Mesendoderm (in vitro differentiated cells): Measurements from ENCODE around the gene ORMDL2.
"Not testable (repeated sequence)": the region's sequence is repeated elsewhere in the genome, so short reads cannot be mapped to it uniquely, and the experiment has no call there.

Experiments
- DNase-seq: peaks from one replicate; pipeline ENCODE4 v3.0.0; 2013
- H2AK5ac ChIP-seq: 2 replicates; pipeline ENCODE4 v1.6.1; 2013; ENCODE audit warnings: low read length, inconsistent platforms
- H2BK120ac ChIP-seq: 2 replicates; pipeline ENCODE4 v1.6.1; 2013; ENCODE audit warnings: low read depth, mild to moderate bottlenecking, low read length, moderate library complexity, mixed read lengths
- H2BK15ac ChIP-seq: replicated peaks from 2 replicates; pipeline ENCODE4 v1.6.1; 2013; ENCODE audit warnings: low read depth, mild to moderate bottlenecking, moderate library complexity
- H2BK5ac ChIP-seq: 2 replicates; pipeline ENCODE4 v1.6.1; 2013; ENCODE audit warnings: low read length, inconsistent platforms
- H3K18ac ChIP-seq: 2 replicates; pipeline ENCODE4 v1.6.1; 2013; ENCODE audit warnings: mild to moderate bottlenecking, low read length, mixed read lengths
- H3K23ac ChIP-seq: one replicate; pipeline ENCODE4 v1.6.1; 2013; ENCODE audit warnings: low read length
- H3K27ac ChIP-seq: 2 replicates; pipeline ENCODE4 v1.5.1; 2013; ENCODE audit warnings: low read depth, mild to moderate bottlenecking, inconsistent platforms, low read length, moderate library complexity
- H3K27me3 ChIP-seq: 2 replicates; pipeline ENCODE4 v1.6.1; 2013; ENCODE audit warnings: low read length, control low read depth, mild to moderate bottlenecking, inconsistent platforms; ENCODE audit not compliant: insufficient read depth, poor library complexity
- H3K36me3 ChIP-seq: 2 replicates; pipeline ENCODE4 v1.6.1; 2013; ENCODE audit warnings: low read length, inconsistent platforms; ENCODE audit not compliant: control insufficient read depth, insufficient read depth
- H3K4ac ChIP-seq: one replicate; pipeline ENCODE4 v1.6.1; 2013; ENCODE audit warnings: low read depth, mild to moderate bottlenecking, low read length, moderate library complexity
- H3K4me1 ChIP-seq: 2 replicates; pipeline ENCODE4 v1.6.1; 2013; ENCODE audit warnings: low read depth, low read length, inconsistent platforms; ENCODE audit not compliant: control insufficient read depth
- H3K4me2 ChIP-seq: 2 replicates; pipeline ENCODE4 v1.6.1; 2013; ENCODE audit warnings: low read length
- H3K4me3 ChIP-seq: 2 replicates; pipeline ENCODE4 v1.5.1; 2013; ENCODE audit warnings: mild to moderate bottlenecking, low read length
- H3K56ac ChIP-seq: one replicate; pipeline ENCODE4 v1.6.1; 2013; ENCODE audit warnings: low read length
- H3K79me1 ChIP-seq: 2 replicates; pipeline ENCODE4 v1.6.1; 2013; ENCODE audit warnings: low read length, inconsistent platforms
- H3K79me2 ChIP-seq: 2 replicates; pipeline ENCODE4 v1.6.1; 2013; ENCODE audit warnings: mild to moderate bottlenecking, low read length; ENCODE audit not compliant: control insufficient read depth, insufficient read depth
- H3K9ac ChIP-seq: 2 replicates; pipeline ENCODE4 v1.6.1; 2013; ENCODE audit warnings: low read length, inconsistent platforms
- H4K5ac ChIP-seq: one replicate; pipeline ENCODE4 v1.6.1; 2013; ENCODE audit warnings: low read length
- H4K8ac ChIP-seq: one replicate; pipeline ENCODE4 v1.6.1; 2013; ENCODE audit warnings: low read depth, mild to moderate bottlenecking, control low read depth, low read length, moderate library complexity
- WGBS: extraction: QIAGEN DNeasy Blood & Tissue Kit; methylation state at CpG from one replicate; pipeline ENCODE4 v1.1.7; 2013; ENCODE audit warnings: low lambda C conversion rate, missing lambda C conversion rate; ENCODE audit not compliant: insufficient coverage; ENCODE audit errors: extremely low coverage; 5-methylcytosine and 5-hydroxymethylcytosine counted together

Gene ORMDL2

DNA sequence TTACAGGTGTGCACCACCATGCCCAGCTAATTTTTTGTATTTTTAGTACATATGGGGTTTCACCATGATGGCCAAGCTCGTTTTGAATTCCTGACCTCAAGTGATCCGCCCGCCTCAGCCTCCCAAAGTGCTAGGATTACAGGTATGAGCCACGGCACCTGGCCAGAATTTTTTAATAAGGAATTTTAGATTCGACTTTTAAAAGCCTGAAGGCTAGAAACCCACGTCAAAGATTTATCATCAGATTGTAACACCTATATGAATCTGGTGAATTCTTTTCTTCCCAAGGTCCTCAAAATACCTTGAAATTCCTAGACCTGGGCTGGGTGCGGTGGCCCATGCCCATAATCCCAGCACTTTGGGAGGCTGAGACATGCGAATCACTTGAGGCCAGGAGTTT lies 43.6 kb downstream of the ORMDL2 start:
- no peaks in the 10 kb centered on the region for H3K79me1 ChIP-seq
- H3K9ac ChIP-seq = no peak overlapping the region
- H2AK5ac ChIP-seq = no peak overlapping the region
- H3K27ac ChIP-seq = no peak overlapping the region
- no peaks in the 10 kb centered on the region for H3K4me1 ChIP-seq
- no peak overlapping the region for H3K56ac ChIP-seq
- H3K36me3 ChIP-seq = no peaks in the 10 kb centered on the region
- no peak overlapping the region for H2BK15ac ChIP-seq
- H3K23ac ChIP-seq = no peak overlapping the region
- no peak for DNase-seq
- H2BK120ac ChIP-seq = no peak overlapping the region
- no peaks in the 10 kb centered on the region for H3K27me3 ChIP-seq
- no peak overlapping the region for H3K4ac ChIP-seq
- H2BK5ac ChIP-seq = no peak overlapping the region
- no peak overlapping the region for H3K18ac ChIP-seq
- no peak overlapping the region for H3K4me3 ChIP-seq
- no peaks in the 10 kb centered on the region for H3K79me2 ChIP-seq
- H4K5ac ChIP-seq = no peak overlapping the region
- H3K4me2 ChIP-seq = no peak overlapping the region
- WGBS = no CpG with 5 or more reads among the region's 8 CpGs
- H4K8ac ChIP-seq = no peak overlapping the region

DNA sequence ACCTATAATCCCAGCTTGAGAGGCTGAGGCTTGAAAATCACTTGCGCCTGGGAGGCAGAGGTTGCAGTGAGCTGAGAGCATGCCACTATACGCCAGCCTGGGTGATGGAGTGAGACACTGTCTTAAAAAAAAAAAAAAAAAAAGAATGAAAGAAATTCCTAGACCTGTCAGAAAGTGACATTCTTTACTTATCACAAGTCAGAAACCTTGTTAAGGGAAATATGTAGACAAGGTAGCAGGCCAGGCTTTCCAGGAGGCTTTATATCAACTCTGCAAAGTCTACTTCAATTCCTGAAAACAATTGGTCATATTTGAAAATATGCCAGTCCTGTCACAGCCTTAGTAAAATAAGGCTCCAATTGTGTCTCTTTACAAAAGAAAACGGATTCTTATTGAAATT lies 44.0 kb downstream of the ORMDL2 start:
- Histone ChIP-seq H2BK15ac (no peak overlapping the region), H3K4ac (no peak overlapping the region), H3K4me2 (no peak overlapping the region), H3K79me2 (no peaks in the 10 kb centered on the region), H3K36me3 (no peaks in the 10 kb centered on the region), H2BK120ac (no peak overlapping the region), H3K23ac (no peak overlapping the region), H3K27me3 (no peaks in the 10 kb centered on the region), H4K8ac (no peak overlapping the region), H2AK5ac (no peak overlapping the region), H3K4me3 (no peak overlapping the region), H3K79me1 (no peaks in the 10 kb centered on the region), H3K18ac (no peak overlapping the region), H3K56ac (no peak overlapping the region), H3K9ac (no peak overlapping the region), H3K27ac (no peak overlapping the region), H4K5ac (no peak overlapping the region), H3K4me1 (no peaks in the 10 kb centered on the region), H2BK5ac (no peak overlapping the region)
- no peak for DNase-seq
- WGBS = no CpG with 5 or more reads among the region's 3 CpGs

- Histone ChIP-seq H3K18ac (no peak overlapping the region), H2BK5ac (no peak overlapping the region), H3K79me2 (no peaks in the 10 kb centered on the region), H3K9ac (no peak overlapping the region), H3K4me3 (no peak overlapping the region), H4K5ac (no peak overlapping the region), H2BK15ac (no peak overlapping the region), H3K56ac (no peak overlapping the region), H2BK120ac (no peak overlapping the region), H3K27me3 (no peaks in the 10 kb centered on the region), H3K4ac (no peak overlapping the region), H3K23ac (no peak overlapping the region), H3K4me1 (no peaks in the 10 kb centered on the region), H3K79me1 (no peaks in the 10 kb centered on the region), H3K4me2 (no peak overlapping the region), H4K8ac (no peak overlapping the region), H2AK5ac (no peak overlapping the region), H3K27ac (no peak overlapping the region), H3K36me3 (no peaks in the 10 kb centered on the region)
- DNase-seq = no peak
Observed at GRCh38 chr12:55862286-55862685, 44.4 kb downstream of the ORMDL2 start.

GRCh38 chr12:55862931-55863330 lies 45.1 kb downstream of the ORMDL2 start:
- not testable (repeated sequence) for H3K4me1 ChIP-seq, H2BK15ac ChIP-seq, H4K5ac ChIP-seq, H3K56ac ChIP-seq, H3K27me3 ChIP-seq, H3K27ac ChIP-seq, H3K4ac ChIP-seq, H4K8ac ChIP-seq, H3K23ac ChIP-seq, H3K4me2 ChIP-seq, H3K36me3 ChIP-seq, H3K9ac ChIP-seq, H3K79me1 ChIP-seq, H3K18ac ChIP-seq, H2BK5ac ChIP-seq, H3K4me3 ChIP-seq, H3K79me2 ChIP-seq, H2BK120ac ChIP-seq, DNase-seq, H2AK5ac ChIP-seq
- no CpG with 5 or more reads among the region's 13 CpGs for WGBS

DNA sequence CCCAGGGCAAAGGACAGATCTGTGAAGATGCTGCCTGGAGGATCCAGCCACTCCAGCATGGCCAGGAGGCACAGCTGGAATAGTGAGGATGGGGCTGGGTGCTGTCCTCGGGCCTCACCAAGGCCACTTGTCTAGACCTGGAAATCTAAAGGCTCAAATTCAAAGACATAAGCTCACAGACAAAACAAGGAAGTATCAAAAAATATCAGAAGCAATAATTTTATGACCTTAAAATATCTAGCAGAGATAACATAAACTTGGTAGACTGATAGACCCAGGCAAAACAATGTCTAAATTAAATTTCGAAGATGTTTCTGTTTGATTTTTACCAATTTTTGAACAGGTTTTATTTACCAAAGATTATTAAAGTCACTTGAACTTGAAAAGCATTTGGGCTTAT lies 47.5 kb downstream of the ORMDL2 start:
- Histone ChIP-seq H4K8ac (no peak overlapping the region), H2BK120ac (no peak overlapping the region), H3K4me3 (no peak overlapping the region), H3K4me1 (no peaks in the 10 kb centered on the region), H3K9ac (no peak overlapping the region), H2AK5ac (no peak overlapping the region), H3K18ac (no peak overlapping the region), H3K23ac (no peak overlapping the region), H2BK5ac (no peak overlapping the region), H3K4ac (no peak overlapping the region), H3K56ac (no peak overlapping the region), H3K4me2 (no peak overlapping the region), H3K79me2 (no peaks in the 10 kb centered on the region), H3K27ac (no peak overlapping the region), H3K36me3 (no peaks in the 10 kb centered on the region), H3K79me1 (no peaks in the 10 kb centered on the region), H2BK15ac (no peak overlapping the region), H3K27me3 (no peaks in the 10 kb centered on the region), H4K5ac (no peak overlapping the region)
- no peak for DNase-seq
- no CpG with 5 or more reads among the region's 2 CpGs for WGBS

DNA sequence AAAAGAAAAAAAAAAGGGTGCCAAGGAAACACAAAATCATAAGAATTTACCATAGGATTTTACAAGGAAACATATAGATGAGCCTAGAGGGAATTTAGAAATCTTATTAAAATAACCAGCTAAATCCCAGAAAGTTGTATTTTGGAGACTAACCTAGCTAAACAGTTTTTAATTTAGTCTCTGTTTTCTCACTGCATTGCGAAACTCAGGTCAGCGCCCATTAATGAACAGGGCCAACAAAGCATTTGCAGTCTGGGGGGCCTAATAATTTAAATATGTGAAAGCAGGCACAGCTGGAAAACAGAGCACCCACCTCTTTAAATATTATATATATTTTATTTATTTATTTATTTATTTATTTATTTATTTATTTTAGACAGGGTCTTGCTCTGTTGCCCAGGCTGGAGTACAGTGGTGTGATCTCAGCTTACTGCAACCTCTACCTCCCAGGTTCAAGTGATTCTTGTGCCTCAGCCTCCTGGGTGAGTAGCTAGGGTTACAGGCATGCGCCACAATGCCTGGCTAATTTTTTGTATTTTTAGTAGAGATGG lies 48.7 kb downstream of the ORMDL2 start:
- H3K36me3 ChIP-seq, H2BK5ac ChIP-seq, H3K4ac ChIP-seq, H2AK5ac ChIP-seq, DNase-seq, H3K27ac ChIP-seq, H3K4me2 ChIP-seq, H3K4me3 ChIP-seq, H2BK120ac ChIP-seq, H4K5ac ChIP-seq, H3K4me1 ChIP-seq, H3K18ac ChIP-seq, H4K8ac ChIP-seq, H3K23ac ChIP-seq, H3K56ac ChIP-seq, H2BK15ac ChIP-seq, H3K27me3 ChIP-seq, H3K79me1 ChIP-seq, H3K9ac ChIP-seq, H3K79me2 ChIP-seq: not testable (repeated sequence)
- WGBS = no CpG with 5 or more reads among the region's 3 CpGs
